ENCODE measurements around the gene DBNDD2.

The DBNDD2 gene

DNA sequence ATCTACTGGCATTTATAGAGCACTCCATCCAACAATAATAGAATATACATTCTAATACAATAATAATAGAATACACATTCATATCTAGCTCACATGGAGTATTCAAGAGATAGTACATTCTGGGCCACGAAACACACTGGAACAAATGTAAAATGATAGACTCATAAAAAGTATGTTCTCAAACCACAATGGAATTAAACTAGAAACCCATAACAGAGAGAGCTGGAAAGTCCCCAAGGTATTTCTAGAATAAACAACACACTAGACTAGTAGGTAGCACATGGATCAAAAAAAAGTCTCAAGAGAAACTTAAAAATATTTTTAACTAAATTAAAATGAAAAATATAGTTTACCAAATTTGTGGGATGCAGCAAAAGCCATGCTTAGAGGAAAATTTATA, 20.8 kb upstream of the DBNDD2 start:
- TF ChIP-seq ZFP41 (tag by site-specific recombination; IDR thresholded peaks at IDR 0.05; ENCODE audit: borderline replicate concordance) (no peak), ZNF596 (tag by site-specific recombination; IDR thresholded peaks at IDR 0.05) (no peak), ZNF623 (tag by site-specific recombination; IDR thresholded peaks at IDR 0.05) (no peak), ZNF473 (tag by site-specific recombination; IDR thresholded peaks at IDR 0.05) (no peak), ZNF223 (tag by site-specific recombination; IDR thresholded peaks at IDR 0.05) (no peak), ZNF114 (tag by site-specific recombination; IDR thresholded peaks at IDR 0.05) (no peak), BCL11B (tag by site-specific recombination; IDR thresholded peaks at IDR 0.05; ENCODE audit: low read depth) (no peak), ZNF404 (tag by site-specific recombination; IDR thresholded peaks at IDR 0.05) (no peak), ZNF776 (tag by site-specific recombination; IDR thresholded peaks at IDR 0.05; ENCODE audit: borderline replicate concordance) (no peak), ZNF701 (tag by site-specific recombination; IDR thresholded peaks at IDR 0.05) (no peak)
- TF ChIP-seq, protein P1, sequence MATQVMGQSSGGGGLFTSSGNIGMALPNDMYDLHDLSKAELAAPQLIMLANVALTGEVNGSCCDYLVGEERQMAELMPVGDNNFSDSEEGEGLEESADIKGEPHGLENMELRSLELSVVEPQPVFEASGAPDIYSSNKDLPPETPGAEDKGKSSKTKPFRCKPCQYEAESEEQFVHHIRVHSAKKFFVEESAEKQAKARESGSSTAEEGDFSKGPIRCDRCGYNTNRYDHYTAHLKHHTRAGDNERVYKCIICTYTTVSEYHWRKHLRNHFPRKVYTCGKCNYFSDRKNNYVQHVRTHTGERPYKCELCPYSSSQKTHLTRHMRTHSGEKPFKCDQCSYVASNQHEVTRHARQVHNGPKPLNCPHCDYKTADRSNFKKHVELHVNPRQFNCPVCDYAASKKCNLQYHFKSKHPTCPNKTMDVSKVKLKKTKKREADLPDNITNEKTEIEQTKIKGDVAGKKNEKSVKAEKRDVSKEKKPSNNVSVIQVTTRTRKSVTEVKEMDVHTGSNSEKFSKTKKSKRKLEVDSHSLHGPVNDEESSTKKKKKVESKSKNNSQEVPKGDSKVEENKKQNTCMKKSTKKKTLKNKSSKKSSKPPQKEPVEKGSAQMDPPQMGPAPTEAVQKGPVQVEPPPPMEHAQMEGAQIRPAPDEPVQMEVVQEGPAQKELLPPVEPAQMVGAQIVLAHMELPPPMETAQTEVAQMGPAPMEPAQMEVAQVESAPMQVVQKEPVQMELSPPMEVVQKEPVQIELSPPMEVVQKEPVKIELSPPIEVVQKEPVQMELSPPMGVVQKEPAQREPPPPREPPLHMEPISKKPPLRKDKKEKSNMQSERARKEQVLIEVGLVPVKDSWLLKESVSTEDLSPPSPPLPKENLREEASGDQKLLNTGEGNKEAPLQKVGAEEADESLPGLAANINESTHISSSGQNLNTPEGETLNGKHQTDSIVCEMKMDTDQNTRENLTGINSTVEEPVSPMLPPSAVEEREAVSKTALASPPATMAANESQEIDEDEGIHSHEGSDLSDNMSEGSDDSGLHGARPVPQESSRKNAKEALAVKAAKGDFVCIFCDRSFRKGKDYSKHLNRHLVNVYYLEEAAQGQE (tag by site-specific recombination; IDR thresholded peaks at IDR 0.05) = no peak
- TF ChIP-seq, protein P2, sequence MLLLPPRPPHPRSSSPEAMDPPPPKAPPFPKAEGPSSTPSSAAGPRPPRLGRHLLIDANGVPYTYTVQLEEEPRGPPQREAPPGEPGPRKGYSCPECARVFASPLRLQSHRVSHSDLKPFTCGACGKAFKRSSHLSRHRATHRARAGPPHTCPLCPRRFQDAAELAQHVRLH (tag by site-specific recombination; IDR thresholded peaks at IDR 0.05) = no peak
- TF ChIP-seq, protein P3, sequence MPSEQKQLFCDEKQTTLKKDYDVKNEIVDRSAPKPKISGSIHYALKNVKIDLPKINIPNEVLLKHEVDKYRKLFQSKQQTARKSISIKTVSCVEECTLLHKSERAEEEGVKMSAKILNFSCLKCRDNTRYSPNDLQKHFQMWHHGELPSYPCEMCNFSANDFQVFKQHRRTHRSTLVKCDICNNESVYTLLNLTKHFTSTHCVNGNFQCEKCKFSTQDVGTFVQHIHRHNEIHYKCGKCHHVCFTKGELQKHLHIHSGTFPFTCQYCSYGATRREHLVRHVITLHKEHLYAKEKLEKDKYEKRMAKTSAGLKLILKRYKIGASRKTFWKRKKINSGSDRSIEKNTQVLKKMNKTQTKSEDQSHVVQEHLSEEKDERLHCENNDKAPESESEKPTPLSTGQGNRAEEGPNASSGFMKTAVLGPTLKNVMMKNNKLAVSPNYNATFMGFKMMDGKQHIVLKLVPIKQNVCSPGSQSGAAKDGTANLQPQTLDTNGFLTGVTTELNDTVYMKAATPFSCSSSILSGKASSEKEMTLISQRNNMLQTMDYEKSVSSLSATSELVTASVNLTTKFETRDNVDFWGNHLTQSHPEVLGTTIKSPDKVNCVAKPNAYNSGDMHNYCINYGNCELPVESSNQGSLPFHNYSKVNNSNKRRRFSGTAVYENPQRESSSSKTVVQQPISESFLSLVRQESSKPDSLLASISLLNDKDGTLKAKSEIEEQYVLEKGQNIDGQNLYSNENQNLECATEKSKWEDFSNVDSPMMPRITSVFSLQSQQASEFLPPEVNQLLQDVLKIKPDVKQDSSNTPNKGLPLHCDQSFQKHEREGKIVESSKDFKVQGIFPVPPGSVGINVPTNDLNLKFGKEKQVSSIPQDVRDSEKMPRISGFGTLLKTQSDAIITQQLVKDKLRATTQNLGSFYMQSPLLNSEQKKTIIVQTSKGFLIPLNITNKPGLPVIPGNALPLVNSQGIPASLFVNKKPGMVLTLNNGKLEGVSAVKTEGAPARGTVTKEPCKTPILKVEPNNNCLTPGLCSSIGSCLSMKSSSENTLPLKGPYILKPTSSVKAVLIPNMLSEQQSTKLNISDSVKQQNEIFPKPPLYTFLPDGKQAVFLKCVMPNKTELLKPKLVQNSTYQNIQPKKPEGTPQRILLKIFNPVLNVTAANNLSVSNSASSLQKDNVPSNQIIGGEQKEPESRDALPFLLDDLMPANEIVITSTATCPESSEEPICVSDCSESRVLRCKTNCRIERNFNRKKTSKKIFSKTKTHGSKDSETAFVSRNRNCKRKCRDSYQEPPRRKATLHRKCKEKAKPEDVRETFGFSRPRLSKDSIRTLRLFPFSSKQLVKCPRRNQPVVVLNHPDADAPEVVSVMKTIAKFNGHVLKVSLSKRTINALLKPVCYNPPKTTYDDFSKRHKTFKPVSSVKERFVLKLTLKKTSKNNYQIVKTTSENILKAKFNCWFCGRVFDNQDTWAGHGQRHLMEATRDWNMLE (tag by site-specific recombination; conservative IDR thresholded peaks at IDR 0.05; ENCODE audit: low read depth) = no peak
- CTCF ChIA-PET = interaction anchor here (0.7 to 3.0 kb wide), 5 partner anchors 13 to 93 kb away, joined by 3 to 25 read pairs (median 4); partner anchors contain the start of gene SYS1
- Histone ChIP-seq H3K36me3 (ENCODE audit: control insufficient read depth in 2 of 2, insufficient read depth in 1 of 2, low read length in 2 of 2) (no peaks in the 10 kb centered on the region), H3K4me3 (ENCODE audit: low read depth, low read length) (no peak overlapping the region), H3K4me1 (ENCODE audit: control insufficient read depth, insufficient read depth, low read length) (no peaks in the 10 kb centered on the region), H3K9me3 (ENCODE audit: control insufficient read depth, insufficient read depth, low read depth, low read length) (no peaks in the 10 kb centered on the region), H3K27ac (ENCODE audit: extremely low read depth, low read depth, low read length) (no peak overlapping the region)
- POLR2A ChIA-PET = interaction anchor here (1.0 kb wide), 1 partner anchor 12 kb away, joined by 3 read pairs; no protein-coding TSS in a partner anchor

DNA sequence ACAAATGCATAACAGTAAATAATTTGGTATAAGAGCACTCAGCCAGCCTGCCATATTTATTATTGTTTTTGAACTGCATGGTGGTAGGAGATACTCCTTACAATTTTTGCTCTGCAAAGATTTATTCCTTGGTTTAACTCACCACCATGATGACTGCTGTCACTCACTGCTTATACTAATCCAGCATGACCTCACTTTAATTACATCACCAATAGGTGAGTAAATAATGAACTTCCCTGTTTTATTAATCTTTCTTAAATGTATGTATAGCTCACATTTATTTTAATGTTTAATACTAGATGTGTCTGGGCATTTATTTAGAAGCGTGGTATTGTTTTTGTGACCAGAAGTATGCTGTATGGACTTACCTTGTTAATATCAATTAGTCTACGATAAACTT, 17.2 kb upstream of the DBNDD2 start:
- TF ChIP-seq ZNF629 (tag by site-specific recombination; IDR thresholded peaks at IDR 0.05) = 0 out of 2 replicates have a peak, but pooled peaks have one; percentile 30
- TF ChIP-seq, protein P4, sequence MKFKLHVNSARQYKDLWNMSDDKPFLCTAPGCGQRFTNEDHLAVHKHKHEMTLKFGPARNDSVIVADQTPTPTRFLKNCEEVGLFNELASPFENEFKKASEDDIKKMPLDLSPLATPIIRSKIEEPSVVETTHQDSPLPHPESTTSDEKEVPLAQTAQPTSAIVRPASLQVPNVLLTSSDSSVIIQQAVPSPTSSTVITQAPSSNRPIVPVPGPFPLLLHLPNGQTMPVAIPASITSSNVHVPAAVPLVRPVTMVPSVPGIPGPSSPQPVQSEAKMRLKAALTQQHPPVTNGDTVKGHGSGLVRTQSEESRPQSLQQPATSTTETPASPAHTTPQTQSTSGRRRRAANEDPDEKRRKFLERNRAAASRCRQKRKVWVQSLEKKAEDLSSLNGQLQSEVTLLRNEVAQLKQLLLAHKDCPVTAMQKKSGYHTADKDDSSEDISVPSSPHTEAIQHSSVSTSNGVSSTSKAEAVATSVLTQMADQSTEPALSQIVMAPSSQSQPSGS (tag by site-specific recombination; IDR thresholded peaks at IDR 0.05; ENCODE audit: low read depth) = peak; percentile 34; the same call in 1 of the 2 replicates
- TF ChIP-seq, protein P5, sequence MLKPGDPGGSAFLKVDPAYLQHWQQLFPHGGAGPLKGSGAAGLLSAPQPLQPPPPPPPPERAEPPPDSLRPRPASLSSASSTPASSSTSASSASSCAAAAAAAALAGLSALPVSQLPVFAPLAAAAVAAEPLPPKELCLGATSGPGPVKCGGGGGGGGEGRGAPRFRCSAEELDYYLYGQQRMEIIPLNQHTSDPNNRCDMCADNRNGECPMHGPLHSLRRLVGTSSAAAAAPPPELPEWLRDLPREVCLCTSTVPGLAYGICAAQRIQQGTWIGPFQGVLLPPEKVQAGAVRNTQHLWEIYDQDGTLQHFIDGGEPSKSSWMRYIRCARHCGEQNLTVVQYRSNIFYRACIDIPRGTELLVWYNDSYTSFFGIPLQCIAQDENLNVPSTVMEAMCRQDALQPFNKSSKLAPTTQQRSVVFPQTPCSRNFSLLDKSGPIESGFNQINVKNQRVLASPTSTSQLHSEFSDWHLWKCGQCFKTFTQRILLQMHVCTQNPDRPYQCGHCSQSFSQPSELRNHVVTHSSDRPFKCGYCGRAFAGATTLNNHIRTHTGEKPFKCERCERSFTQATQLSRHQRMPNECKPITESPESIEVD (tag by site-specific recombination; IDR thresholded peaks at IDR 0.05) = no peak
- ChIA-PET POLR2A (no interaction called here), CTCF (interaction anchor here (0.6 to 1.0 kb wide), 3 partner anchors 17 to 65 kb away, joined by 3 to 4 read pairs (median 3); no protein-coding TSS in a partner anchor)
- H3K4me1 ChIP-seq (ENCODE audit: control insufficient read depth, insufficient read depth, low read length) = no peaks in the 10 kb centered on the region
- no peak overlapping the region for H3K27ac ChIP-seq (ENCODE audit: extremely low read depth, low read depth, low read length)
- no peak overlapping the region for H3K4me3 ChIP-seq (ENCODE audit: low read depth, low read length)
- no peaks in the 10 kb centered on the region for H3K9me3 ChIP-seq (ENCODE audit: control insufficient read depth, insufficient read depth, low read depth, low read length)
- H3K36me3 ChIP-seq (ENCODE audit: control insufficient read depth in 2 of 2, insufficient read depth in 1 of 2, low read length in 2 of 2) = no peaks in the 10 kb centered on the region

All from HEK293 (cell line).